NCI-H2107 treated with DMSO at 0.1 percent for 48 hours (cell line): ENCODE measurements around the gene VSTM2L.
"Not testable (repeated sequence)": the region's sequence is repeated elsewhere in the genome, so short reads cannot be mapped to it uniquely, and the experiment has no call there.

ENCODE experiments used
- DNase-seq: peaks from one replicate; lab custom pipeline; 2025; ENCODE audit not compliant: unreplicated experiment; lab: John Stamatoyannopoulos, UW

VSTM2L gene

DNA sequence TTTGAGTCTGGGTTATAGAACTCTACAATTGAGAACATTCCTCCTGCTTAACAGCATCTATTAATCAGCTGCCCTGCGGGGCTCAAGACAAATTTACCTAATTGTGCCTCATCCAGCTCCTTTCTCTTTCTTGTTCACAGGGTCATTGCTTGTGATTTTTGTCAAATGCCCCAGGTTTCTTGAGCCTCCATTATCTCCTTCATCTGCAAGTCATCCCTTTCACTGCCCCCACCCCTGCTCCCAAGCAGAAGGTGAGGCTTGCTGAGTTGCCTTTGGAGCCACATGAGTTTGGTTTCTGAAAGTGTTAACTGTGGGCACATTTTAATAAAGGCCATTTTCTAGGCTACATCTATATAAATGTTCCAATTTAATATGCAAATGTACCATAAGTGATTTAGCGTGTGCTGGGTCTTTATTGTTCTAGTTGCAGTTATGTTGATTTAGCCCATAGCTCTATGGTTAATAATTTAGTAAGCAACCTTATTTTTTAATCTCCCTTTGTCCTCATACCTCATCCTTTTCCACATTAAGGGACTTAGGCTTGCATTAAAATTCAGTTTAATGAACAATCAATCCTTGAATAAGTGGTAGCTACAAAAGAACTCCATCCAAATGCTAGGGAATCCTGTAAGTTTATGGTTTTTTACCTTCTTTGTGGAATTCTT, 56.1 kb downstream of the VSTM2L start:
- DNase-seq: no peak

DNA sequence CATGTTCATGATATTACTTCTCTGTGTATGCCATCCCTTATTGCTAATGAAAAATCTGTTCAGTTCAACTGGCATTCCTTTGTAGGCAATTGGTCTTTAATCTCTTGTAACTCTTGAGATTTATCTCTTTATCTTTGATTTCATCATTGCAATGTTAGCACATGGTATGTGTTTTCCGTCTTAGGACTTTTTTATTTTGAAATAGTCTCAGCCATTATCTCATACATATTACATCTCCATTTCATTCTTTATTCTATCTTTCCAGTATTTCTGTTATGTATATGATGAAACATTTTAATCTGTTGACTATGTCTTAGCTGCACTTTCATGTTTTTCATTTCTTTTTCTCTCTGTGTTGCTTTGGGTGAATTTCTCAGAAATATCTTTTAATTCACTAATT, 58.1 kb downstream of the VSTM2L start:
- no peak for DNase-seq

DNA sequence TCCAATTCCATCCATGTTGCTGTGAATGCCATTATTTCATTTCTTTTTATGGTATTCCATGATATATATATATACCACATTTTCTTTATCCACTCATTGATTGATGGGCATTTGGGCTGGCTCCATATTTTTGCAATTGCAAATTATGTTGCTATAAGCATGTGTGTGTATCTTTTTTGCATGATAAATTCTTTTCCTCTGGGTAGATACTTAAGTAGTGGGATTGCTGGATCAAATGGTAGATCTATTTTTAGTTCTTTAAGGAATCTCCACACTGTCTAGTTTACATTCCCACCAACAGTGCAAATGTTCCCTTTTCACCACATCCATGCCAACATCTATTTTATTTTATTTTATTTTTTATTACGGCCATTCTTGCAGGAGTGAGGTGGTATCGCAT, 60.6 kb downstream of the VSTM2L start:
- DNase-seq: not testable (repeated sequence)

DNA sequence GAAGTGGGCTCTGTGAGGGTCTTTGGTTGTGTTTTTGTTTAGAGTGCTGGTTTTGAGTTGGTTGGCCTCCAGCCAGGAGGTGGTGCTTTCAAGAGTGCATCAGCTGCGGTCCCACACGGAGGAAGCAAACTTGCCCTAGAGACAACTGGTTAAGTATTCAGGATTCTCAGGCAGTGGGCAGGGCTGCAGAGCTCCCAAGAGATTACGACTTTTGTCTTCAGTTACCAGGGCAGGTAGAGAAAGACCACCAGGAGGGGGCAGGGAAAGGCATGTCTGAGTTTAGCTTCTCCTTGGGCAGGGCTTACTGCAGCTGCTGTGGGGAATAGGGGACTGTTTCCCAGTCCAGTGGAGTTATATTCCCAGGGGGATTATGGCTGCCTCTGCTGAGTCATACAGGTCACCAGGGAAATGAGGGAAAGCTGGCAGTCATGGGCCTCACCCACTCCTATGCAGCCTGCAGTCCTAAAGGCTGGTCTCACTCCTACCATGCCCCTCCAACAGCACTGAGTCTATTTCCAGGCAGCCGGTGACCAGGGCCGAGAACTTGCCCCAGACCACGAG, 66.0 kb downstream of the VSTM2L start:
- peak; percentile 93 for DNase-seq

DNA sequence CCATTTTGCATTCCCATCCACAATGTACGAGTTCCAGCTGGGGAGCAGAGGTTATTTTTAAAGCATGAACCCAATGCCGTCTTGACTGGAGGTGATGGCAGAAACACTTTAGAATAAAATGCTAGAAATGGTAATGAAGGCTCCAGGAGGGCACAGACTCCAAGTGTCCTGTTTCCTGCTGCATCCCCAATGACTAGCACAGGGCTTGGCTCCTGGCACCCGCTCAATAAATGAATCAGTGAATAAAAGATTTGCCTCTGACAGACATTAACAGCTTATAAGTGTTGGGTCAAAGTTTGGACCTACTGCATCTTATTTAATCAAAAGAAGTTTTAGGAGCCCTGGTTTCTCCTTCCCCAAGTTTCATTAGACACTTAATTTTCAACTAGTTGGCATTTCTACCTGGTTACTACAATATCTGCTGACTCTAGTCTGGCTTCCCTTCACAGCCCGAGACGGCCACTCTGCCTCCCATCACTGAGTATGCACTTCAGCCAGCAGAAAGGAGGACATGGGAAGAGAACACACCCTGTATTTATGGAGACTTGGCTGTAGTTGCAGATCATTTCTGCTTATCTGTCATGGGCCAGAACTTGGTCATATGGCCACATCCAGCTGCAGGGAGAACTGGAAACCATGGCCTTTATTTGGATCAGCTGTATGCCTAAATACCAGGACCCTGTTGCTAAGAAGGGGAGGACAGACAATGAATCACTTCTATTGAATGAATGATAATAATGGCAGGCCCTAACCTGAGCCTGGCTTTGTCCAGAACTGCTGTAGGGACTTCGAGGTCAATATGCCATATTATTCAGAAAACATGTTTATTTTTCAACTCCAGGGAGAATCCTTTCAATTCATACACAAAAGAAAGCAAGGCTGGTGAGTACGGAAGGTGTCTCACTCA, 67.3 kb downstream of the VSTM2L start:
- no peak for DNase-seq

DNA sequence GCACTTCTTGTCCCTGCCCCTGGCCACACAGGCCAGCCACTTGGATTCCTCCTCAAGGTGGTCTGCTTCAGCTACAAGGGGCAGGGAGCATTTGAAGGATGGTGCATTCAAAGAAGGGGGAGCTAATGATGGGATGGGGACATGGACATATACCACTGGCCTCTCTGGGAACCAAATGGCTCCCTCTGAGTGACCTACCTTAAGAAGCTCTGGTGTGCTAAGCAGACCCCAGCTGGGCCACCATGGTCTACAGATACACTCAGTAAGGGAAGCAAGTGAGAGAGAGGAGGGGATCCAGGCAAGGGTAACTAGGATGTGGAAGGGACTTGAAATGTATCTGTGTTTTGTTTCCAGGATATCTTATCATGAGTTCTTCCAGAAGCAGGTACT, 67.9 kb downstream of the VSTM2L start:
- no peak for DNase-seq

DNA sequence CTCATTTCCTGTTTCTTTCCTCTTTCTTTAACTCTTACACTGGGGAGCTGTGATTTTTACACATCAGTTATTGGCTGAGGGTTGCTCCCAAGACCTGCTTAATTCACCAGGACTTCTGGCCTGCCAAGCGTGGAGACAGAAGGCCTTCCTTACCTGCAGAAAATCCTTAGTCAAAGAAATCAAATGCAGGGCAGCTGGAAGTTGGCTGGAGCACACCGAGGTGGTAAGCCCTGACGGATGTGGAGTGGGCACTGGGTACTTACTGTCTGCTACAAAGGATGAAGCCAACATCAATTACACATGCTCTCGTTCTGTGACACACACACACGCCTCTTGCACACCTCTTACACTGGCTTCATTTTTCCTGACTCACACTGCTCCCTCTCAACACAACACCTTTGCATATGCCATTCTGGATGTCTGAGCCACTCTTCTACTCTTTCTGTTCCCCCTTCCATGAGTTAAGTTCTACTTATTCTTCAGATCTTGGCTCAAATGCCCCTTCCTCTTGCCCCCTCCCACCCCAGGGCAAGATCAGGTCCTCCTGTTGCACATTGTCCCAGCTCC, 68.7 kb downstream of the VSTM2L start:
- no peak for DNase-seq

DNA sequence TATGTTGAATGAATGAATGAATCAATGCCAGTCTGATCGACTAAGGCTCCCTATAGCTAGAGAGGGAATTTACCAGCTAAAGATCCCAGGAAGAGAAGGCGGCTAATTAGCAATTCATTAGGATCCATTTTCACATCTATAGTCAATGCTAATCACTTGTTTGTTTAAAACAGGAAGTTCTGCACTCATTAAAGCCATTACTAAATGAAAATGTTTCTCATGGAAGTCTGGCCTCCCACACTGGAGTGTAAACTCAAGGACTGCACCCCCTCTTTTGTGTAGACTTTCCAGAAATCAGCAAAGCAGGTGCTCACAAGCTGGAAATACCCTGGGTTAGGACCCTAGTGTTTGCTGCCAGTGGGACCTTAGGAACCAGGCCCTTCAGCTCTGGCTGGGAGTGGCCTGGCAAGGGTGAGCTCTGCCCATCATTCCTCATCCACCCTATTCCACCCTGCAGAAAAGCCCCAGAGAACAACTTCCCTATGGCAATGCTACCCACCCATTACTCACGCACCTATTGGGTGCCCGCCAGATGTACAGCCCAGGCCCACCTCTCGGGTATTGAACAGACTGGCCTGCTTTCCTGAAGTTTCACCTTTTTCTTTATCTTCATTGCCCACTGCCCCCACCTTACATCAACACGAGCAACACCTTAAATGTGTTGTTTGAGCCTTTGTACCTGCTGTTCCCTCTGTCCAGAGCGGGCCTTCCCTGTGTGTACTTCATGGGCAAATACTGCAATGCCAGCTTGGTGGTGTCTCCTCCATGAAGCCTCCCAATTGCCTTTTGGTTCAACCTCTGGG, 69.5 kb downstream of the VSTM2L start:
- DNase-seq: no peak

DNA sequence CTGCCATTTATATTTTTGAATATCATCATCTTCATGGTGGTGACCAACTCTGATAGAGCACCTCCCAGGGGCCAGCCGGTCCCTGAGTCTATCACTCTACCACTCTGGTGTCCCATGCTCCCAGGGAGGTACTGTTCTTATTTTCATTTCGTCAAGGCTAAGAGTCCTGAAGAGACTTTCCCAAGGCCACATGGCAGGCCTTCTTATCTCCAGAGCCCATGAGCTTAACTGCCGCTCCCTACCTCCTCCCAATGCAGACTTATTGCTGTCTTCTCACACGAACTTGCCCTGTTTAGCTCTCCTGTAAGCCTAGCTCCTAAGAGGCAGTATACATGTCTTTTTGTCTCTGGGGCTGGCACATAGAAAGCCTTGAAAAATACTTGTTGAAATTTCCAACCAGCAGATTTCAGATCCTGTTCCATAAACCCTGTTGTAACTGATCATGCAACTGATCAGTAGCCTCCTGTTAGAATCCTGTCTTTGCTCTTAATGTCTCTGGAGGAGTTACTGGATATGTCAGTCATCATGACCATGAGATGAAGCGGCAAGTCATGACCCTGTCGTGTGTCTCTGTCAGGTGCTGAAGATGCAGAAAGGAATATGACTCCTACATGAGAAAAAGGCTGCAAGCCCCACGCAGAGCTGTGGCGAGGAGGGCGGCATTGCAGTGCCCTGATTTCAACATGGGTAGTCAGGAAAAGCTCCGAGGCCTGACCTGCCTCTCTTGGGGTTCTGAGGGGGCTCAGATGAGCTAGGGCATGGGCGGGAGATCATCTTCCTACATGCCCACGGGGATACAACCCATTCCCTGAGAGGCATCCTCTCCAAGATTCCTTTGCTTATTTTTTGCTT, 70.4 kb downstream of the VSTM2L start:
- no peak for DNase-seq

DNA sequence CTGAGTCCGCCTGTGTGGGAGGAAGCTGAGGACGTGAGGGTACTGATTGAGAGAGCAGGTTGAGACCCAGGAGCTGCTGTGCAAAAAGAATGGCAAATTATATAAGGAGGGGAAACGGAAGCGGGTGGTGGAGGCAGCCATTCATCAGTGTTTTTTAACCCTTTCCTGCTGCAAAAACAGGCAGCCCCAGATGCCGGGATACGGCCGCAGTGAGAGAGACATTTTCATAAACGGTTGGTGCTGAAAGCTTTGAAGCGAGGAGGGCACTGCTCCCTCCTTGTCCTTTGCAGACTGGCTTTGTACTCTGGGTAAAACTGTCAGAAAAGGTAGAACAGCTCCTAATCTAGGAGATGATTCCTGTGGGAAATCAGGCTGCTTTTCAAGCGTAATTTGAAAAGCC, 74.0 kb downstream of the VSTM2L start:
- no peak for DNase-seq

DNA sequence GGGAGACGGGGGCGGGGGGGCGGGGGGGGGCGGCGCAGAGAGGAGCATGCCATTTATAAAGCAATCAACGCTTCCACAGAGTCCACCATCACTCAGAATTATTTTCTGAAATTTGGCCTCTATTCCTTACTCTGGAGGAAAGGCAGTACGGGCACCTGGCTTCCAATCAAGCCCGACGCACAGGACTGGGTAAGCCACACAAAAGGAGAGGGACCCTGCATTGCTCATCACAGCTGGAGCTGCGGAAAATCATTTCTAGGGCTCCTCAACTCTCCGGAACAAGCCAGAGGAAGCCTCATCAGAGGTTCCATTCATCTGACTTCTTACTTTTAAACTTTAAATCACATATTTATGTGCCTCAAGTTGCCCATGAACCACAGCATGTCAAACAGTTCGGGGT, 74.4 kb downstream of the VSTM2L start:
- no peak for DNase-seq

DNA sequence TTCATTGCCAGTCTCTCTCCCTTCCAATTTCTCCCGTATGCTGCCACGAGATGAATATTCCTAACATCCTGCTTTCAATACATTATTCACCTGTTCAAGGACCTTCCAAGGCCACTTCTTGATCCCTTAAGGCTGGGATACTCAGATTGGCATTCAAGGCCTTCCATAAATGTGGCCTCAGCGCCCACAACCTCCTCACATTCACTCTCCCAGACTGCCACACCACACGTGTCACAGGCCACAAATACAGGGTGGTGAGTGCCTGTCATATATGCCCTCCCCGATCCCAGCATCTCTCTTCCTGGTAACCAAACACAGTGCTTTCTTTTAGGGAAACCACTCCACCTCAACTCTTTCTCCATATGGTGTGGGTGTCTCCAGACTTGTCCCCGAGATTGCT, 74.9 kb downstream of the VSTM2L start:
- no peak for DNase-seq

DNA sequence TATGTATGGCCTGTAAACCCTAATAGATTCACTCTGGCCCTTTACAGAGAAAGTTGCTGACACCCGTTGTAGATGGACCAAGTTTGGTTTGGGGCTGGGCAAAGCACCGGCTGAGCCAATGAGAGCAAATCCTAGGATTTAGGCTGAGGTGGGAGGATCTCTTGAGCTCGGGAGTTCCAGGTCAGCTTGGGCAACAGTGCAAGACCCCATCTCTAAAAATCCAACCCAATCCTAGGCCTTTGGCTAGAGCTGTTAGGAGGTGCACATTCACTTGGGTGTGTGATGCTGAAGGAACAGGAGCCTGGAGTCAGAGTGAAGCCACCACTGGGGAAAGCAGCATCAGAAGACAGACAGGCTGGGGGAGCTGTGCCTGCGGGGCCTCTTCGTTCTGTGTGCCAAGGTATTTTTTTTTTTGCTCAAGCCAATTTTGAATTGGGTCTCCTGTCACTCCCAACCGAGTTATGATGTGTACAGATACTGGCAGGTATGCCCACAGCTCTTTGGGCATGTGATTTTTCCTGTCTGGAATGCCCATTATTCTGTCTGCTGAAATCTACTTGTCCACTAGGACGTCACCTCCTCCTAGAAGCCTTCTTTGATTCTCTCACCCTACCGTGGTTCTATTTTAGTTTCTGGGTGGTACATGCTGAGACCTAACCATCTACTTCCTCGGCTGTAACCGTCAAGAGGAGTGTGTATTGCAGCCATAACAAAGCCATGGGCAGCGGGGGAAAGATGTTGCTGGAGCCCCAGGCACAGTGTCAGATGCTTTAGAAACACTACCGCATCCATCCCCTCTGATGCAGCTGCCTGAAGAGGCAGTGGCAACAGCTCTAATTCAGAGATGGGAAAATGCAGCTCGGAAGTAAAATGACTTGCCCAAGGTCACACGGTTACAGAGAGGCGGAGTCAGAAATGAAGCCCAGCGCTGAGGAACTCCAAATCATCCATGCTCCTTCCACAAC, 76.4 kb downstream of the VSTM2L start:
- no peak for DNase-seq

DNA sequence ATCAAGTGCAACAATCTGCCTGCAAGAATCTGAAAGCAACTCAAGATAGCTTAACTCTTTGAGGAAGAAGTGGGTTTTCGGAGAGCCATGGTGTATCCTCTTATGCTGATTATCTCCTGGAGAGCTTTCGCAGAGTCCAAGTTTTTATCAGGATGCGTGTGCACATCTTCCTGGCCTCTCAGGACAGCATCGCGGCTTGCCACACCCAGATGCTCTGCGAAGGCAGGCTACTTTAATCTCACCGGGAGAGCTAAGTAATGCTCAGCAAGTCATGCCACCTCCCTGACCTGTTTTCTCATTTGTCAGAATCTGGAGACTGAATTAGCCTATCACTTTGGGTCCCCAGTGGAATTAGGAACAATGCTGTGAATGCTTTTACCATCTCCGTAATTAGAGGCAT, 77.5 kb downstream of the VSTM2L start:
- DNase-seq: no peak

DNA sequence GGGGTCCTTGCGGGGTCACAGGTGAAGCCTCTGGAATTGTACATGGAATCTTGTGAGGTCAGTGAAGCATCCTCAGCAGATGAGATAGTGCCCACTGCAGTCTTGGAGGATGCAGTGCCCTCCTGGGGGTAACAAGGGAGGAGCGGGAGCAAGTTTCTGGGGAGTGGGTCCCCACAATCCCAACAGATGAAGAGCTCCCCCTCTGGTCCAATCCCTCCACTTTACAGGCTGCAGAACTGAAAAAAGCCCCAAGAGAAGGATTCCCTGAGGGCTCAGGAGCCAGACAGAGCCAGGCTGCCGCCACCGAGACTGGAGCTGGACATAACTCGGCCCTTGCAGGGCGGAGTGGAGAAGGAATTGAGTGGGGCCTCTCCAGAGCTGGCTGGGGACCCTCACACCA, 77.9 kb downstream of the VSTM2L start:
- DNase-seq: no peak

DNA sequence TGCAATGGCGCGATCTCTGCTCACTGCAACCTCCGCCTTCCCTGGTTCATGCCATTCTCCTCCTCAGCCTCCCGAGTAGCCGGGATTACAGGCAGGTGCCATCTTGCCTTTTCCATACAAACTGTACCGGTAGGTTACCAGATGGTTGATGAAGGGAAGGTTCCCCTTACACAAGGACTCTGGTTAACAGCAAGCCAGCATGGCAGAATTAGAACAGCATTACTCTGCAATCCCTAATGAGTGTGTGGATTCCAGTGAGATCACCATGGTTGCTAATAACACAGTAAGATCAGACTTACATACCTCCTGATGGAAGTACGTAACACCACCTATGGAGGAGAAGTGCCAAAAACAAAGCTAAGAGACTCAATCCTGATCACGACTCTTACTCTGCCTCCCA, 78.6 kb downstream of the VSTM2L start:
- no peak for DNase-seq

DNA sequence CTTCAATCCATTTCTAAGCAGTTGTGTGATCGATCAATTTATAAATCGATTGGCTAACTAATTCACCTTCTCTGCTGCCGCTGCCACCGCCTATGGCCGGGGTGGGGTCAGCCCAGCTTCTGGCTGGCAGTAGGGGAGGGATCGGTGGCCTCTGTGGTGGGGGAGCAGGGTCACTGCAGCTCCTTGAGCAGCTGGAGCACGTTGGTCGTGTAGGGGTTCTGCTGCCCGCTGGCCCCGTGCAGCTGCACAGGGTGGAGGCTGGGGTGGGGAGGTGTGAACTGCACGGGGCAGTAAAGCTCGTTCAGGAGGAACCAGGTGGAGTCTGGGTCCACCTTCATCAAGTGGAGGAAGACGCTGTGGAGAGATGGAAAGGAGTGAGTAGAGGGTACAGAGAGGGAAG, 80.4 kb downstream of the VSTM2L start:
- no peak for DNase-seq

DNA sequence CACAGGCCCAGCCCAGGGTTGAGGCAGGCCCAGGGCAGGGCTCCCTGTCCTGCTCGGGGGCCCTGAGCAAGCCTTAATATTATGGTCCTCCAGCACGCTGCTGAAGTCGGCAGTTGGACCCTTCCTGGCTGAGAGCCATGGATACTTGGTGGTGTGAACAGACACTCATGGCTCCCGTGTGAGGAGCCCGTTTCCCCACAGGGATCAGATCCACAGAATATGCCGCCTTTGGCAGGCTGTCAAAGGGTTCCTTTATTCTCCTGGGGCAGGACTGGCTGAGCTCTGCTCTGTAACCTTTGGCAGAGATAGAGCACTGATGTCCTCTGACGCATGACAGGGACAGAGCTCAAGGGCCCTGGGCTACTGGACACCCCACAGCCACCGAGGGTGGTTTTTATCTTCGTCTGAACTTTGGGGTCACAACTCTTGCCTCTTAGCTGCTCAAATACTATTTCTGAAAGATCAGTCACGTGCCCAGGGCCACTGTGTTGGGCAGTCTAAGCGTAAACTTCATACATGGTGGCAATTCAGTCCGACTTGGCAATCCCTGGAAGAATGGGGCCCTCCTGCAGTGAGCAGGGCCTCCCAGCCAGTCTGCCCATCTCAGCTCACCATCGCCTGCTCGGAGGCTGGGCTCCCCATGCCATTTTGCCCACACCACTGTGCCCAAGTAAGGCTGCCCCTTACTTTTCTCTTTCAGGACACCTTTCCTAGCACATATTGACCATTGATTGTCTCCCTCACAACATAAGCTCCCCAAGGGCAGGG, 81.3 kb downstream of the VSTM2L start:
- DNase-seq: no peak
